GM19372 (cell line): ENCODE measurements around the gene TACC2.

Experiments
- ATAC-seq: cut with Tn5 transposase; IDR thresholded peaks from one replicate; pipeline ENCODE4 v1.9.1; 2021; ENCODE audit warnings: mild to moderate bottlenecking, low read depth, moderate library complexity; ENCODE audit not compliant: unreplicated experiment

Gene TACC2

DNA sequence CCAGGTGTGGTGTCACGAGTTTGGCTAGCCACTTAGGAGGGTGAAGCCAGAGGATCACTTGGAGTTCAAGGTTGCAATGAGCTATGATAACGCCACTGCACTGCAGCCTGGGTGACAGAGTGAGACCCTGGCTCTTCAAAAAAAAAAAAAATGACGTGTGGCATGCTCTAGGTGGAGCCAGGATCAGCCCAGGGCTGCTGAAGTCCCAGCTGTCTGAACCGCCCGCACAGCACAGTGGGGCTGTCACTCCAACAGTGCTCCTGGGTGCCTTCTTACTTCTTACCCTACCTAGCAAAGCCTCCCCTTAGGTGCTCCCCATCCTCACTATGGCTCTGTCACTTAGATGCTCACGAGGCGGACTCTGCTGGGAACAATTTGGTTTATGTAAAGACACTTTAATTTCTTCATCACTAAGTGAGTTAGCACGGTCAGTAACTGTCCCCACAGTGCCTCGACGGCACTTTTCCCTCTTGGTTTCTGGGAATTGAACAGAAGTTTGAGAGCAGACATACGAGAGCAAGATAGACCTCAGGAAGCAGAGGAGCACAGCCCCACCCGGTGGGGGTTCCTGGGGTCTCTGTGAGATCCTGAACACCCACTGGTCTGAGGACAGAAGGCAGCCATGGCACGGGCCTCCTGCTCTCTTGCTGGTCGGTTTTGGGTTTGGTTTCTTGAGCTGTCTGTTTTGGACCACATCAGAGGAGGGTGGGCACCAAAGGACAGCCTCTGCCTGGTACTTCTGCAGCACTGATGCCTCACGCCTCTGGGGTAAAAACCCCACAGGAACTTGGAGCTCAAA lies 215.9 kb downstream of the TACC2 start:
- ATAC-seq: no peak

DNA sequence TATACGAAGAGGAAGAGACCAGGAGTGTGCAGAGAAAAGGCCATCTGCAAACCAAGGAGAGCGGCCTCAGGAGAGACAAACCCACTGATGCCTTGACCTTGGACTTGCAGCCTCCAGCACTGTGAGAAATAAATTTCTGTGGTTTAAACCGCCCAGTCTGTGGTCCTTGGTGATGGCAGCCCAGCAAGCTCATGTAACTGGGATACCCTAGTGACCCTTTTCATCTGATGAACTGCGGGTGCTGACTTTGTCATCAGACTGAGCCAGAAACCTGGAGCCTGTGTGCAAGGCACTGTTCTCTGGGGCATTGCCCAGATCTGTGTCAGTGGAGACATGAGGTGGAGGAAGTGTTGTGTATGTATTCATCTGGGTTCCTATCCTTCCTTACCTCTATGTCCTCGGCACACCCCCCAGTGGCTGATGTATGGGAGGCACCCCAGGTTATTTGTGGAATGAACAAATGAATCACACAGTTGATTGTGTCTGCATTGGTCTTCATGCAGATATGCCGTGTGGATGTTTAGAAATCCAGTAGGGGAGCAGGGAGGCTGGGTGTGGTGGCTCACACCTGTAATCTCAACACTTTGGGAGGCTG lies 217.6 kb downstream of the TACC2 start:
- ATAC-seq: no peak

DNA sequence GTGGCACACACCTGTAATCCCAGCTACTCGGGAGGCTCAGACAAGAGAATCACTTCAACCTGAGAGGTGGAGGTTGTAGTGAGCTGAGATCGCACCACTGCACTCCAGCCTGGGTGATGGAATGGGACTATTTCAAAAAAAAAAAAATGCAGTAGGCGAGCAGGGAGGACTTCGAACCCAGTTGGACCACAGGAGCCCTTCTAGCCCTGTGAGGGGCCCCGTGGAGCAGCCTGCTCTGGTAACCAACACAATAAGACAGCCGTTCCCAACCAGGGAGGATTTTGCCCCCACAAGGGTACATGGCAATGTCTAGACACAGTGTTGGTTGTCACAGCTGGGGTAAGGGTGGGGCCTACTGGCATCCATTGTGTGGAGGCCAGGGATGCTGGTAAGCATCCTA lies 218.2 kb downstream of the TACC2 start:
- ATAC-seq: no peak

DNA sequence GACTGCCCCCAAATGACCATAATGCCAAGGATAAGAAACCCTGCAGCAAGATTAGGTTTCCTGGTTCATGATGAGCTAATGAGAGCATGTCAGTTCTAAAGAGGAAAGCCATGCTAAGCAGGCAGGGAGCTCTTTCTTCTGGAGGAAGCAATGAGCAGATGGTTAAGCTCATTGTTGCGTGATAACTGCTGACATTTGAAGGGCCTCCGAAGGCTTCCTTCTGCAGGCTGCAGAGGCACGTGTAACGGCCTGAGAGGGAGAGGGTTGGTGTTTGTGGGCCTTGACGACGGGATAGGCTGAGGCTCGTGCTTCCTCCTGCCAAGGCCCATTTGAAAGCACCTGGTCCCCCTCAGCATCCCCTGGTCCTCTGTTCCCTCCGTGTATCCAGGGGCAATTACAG lies 218.6 kb downstream of the TACC2 start:
- no peak for ATAC-seq

DNA sequence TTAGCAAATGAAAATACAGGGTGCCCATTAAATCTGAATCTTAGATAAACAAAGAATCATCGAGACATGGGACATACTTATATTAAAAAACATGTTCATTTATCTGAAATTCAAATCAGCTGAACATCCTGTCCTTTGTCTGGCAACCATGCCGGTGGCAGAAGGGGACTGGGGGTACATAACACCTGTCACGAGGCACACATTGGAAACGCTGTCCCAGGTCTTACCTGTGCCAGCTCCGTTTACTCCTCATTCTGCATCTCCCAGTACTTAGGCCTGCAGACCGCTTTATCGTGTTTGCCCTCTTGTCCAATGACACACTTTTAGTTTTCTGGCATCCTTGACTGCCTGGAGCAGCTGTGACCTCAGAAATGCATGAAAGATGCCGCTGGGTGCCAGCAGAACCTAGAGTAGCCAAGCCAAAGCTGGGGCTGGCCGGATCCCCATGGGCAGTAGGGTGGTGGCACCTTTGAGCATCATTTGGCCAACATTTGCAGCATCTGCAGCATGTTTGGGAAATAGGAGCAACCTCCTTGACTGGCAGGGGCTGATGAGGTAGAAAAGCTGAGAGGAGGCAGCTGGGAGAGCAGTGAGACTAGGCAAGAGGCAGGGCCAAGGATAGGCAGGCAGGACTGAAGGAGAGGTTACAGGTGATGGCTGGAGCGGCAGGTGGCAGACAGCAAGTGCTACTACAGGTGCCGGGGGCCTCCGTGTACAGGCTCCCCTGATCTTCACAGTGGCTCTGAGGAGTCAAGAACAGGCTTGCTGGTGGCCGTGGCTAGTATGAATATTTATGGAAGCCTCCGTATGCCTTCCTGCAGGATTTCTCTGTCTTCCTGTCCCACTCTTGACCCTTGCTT lies 219.8 kb downstream of the TACC2 start:
- ATAC-seq: no peak

DNA sequence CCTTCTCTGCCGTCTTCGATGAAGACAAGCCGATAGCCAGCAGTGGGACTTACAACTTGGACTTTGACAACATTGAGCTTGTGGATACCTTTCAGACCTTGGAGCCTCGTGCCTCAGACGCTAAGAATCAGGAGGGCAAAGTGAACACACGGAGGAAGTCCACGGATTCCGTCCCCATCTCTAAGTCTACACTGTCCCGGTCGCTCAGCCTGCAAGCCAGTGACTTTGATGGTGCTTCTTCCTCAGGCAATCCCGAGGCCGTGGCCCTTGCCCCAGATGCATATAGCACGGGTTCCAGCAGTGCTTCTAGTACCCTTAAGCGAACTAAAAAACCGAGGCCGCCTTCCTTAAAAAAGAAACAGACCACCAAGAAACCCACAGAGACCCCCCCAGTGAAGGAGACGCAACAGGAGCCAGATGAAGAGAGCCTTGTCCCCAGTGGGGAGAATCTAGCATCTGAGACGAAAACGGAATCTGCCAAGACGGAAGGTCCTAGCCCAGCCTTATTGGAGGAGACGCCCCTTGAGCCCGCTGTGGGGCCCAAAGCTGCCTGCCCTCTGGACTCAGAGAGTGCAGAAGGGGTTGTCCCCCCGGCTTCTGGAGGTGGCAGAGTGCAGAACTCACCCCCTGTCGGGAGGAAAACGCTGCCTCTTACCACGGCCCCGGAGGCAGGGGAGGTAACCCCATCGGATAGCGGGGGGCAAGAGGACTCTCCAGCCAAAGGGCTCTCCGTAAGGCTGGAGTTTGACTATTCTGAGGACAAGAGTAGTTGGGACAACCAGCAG lies 221.7 kb downstream of the TACC2 start:
- no peak for ATAC-seq

DNA sequence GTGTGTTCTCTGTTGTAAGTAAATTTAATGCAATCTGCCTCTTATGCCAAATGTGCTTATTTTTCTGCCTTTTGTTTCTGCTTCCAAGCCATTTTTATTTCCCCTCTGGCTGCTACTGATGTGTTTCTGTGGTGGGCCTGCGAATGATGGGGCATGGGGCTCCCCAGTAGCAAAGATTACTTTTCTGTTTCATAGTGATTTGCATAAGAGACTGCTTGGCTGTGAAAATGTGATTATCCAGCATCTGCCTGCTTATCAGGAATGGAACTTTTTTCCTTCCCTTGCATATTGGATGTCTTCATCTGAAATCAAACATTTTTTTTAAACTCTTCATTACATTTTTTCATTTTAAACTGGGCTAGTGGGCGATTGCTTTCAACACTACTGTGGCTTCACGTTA lies 224.4 kb downstream of the TACC2 start:
- ATAC-seq: no peak

DNA sequence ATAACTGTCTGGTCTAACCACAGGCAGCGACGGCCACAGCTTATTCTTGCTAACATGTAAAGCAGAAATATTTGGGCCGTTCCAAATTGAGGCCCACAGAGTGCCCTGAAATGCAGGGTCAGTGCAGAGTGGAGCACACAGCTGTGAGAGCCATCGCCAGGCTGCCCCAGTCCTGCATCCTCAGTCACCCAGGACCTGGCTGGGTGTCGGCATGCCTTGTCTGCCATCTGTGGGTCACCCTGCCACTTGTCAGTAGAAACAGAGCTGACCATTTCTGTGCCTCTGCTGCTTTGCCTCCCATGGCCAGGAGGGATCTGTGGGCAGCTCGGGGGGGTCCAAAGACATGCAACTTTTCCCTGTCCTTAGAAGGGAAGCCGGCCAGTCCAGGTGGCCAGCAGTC lies 224.8 kb downstream of the TACC2 start:
- no peak for ATAC-seq

DNA sequence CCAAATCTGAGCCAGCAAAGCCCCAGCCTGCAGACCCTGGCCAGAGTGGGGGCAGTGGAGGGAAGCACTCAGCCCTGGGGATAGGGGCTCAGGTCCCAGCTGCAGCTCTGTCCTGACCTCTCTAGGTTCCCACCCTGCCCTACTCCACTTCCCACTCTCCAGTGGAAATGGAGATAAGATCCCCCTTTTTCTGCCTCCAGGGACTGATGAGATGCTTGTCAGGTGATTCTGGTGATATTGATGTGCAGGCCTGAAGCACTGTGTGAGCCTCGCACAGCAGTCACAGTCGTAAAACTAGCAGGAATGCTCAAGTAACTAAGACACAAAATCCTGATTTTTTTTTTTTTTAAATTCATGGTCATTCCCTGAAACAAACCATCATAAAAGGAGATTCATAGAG lies 227.1 kb downstream of the TACC2 start:
- no peak for ATAC-seq

DNA sequence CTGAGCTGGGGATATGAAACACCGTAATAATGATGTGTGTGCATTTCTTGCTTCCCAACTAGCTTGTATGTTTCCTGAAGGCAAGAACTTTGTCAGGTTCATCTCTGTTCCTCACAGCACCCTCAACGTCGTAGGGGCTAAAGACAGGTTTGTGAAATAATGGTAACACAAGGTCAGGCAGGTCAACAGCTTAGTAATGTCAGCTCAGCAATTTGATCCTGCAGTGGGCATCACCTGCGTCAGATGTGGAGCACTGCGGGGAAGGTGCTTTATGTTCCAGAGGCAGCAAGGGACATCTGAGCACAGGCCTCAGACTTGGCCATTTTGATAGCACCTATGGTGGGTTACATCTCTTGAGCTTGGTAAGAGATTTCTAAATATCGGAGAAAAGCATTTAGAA lies 230.4 kb downstream of the TACC2 start:
- no peak for ATAC-seq

DNA sequence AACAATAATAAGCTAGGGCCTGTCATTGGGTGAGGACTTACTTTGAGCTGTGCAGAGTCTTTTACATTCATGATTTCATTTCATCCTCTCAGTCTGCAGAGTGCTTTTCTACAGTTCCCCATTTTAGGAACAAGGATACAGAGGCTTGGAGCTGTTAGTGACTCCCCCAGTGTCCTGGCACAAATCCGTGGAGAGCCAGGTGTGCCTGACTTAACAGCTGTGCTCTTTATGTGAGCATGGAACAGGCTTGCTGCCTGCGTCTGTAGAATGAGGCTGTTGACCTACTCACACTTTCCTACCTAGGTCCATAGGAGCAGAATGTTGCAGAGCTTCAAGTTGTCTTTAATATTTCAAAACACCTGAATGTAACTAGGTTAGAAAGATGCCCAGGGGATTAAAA lies 231.8 kb downstream of the TACC2 start:
- no peak for ATAC-seq

DNA sequence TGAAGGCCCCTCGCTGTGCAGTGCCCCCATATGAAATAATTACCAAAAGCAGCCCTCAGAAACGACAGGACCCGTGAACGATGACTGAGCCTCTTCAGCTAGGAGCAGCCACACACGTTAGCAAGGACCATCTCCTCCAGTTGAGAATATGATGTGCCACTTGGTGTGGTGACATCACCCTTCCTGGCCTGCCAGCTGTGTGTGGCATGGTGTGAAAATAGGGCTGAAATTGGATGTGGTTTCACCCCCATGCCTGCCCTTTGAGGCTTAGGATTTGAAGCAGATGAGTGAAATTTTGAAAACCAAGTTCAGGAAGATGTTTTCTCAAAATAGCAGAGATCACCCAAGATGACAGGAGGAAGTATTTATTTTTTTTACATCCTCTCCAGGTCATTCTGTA lies 233.0 kb downstream of the TACC2 start:
- ATAC-seq: no peak

DNA sequence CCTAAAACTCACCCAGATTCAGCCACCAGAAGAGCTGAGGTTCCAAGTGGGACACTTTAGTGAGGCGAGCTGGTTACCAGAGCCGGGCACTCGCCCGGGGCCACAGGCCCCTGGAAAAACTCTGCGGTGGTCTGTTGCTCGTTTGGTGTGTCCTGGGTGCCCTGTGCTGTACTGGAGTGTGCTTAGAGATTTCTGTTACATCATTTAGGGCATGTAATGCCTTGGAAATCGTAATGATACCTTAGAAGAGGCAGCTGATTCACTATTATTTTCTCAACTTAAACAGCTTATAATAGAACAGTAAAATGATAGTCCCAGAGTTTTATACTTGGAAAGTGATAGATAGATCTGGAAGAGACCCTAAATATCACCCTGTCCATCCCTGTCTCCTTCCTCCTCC lies 233.7 kb downstream of the TACC2 start:
- ATAC-seq: no peak

DNA sequence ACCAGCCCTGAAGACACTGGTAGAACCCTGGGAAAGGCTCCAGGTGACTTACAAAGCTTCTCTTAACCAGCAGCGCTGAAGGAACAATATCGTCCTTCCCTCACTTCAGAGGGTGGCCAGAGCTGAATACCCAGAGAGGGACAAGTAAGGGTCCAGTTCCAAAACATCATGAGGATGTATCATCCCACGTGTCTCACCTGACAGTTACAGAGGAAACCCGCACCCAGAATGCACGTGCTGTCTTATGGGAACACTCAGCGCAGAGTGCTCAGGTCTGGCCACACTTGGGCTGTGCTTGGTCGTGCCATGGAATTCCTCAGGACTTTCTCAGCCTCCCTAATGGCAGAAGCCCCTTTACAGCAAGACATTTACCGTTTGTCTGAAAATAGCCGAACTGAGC lies 235.2 kb downstream of the TACC2 start:
- ATAC-seq: no peak

DNA sequence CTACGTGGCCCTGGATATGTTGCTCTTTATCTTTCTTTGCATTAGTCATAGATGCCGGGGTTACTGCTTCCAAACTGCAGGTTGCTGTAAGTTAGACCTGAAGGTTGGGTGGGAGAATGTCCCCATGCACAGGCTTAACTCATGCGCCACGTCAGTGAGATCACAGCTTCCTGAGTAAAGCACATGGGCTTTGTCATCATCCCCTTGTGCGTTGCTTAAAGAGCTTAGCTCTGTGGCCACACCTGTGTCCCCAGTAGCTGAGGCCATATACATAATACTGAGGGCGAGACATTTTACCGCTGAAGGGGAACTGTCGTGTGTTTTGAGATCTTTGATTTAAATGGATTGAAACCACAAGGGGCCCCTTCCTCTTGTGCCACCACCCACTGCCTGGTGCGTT lies 236.4 kb downstream of the TACC2 start:
- no peak for ATAC-seq

DNA sequence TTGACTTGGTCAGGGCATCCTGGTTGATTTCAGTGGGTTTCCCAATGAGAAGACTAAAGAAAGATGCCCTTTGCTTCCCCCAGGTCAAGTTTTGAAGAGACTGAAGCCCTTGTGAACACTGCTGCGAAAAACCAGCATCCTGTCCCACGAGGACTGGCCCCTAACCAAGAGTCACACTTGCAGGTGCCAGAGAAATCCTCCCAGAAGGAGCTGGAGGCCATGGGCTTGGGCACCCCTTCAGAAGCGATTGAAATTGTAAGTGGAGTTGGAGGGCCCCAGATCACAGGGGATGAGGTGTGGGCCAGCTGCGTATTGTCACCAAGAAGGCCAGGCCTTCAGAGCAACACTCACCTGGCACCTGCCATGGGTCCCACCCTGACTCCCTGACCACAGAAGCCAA lies 238.8 kb downstream of the TACC2 start:
- no peak for ATAC-seq

DNA sequence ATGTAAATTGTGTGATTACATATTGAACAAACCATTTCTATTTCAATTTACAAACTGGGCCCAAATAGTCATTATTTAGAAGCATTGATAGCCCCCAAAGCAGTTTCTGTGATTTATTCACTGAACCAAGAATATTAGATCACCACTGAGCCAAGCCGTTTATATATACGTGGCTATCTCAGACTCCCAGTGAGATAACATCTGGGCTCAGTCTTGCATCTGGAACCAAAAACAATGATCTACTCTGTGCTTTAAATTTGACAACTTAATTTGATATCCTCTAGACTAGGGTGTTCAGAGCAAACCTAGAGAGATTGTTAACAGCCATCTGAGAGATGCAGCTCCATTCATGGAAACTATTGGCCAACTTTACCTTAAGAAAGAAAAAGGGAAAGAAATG lies 240.7 kb downstream of the TACC2 start:
- no peak for ATAC-seq

DNA sequence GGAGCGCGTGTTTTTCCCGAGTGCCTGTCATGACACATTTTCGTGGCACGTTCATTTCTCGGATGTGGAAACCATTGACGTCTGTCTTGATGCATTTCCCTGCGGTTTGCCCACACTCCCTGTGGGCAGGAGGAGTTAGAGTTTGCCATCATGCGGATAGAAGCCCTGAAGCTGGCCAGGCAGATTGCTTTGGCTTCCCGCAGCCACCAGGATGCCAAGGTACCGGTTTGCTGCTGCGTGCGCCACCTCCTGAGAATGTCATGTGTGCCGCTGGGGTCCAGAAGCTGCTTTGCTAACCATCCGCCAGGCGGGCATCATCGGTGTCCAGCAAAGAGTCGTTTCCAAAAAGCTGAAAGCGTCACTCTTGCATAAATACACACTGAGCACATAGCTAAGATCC lies 241.3 kb downstream of the TACC2 start:
- ATAC-seq: no peak

DNA sequence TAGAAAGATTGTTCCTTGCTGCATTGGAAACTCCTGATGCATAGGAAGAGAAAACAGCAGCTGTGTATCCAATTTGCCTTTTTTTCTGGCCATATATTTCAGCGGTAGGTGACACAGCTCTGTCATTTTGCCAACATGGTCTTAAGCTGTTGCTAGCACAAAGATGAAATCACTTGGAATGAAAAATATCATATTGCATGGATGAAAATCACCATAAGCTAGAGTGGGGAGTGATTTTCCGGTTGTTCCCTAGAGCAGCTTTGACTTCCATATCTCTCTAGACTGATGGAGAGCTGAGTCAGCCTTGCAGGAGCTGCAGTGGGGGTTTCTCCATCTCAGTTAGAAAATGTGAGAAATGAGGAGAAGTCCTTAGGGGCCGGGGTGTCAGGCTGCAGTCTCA lies 243.8 kb downstream of the TACC2 start:
- no peak for ATAC-seq

DNA sequence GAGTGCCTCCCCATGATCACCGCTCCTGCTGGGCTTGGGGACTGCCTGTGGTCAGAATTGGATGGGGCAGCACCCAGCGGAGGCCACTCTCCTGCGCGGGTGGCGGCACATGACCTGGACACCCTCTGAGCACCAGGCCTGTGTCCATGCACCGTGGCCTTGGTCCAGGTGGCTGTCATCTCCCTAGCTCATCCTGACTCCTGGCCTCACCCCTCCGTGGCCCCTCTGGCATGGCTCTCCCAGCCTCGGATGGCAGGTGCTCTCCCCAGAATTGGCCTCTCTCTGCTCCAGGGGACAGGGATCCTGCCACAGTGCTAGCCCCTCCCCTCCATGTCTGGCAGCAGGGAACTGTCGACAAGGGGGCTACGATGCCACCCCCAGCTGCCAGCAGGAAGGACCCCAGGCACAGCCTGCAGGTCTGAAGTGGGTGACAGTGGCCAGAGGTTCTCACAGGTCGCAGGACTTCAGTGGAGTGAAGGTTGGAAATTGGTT lies 244.9 kb downstream of the TACC2 start:
- ATAC-seq: no peak

DNA sequence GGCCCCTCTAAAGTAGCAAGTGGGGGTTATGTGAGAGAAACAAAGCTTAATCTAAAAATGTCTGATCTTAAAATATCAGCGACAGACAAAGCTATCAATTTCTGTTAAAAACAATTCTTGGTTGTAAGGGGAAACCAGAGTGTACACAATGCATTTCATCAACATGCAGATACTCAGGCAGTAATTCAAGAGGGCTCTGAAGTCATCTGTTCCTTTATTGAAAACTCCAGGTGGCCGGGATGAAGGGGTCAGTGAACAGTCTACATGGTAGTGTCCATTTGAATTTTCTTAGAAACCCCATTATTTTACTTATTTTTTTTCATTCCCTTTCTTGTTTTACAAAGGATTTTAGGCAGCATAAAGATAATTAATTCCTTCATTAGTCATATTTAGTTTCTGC lies 245.5 kb downstream of the TACC2 start:
- no peak for ATAC-seq
